Ectodermal cell (in vitro differentiated cells): ENCODE measurements around the gene GPC6.
"Not testable (repeated sequence)": the region's sequence is repeated elsewhere in the genome, so short reads cannot be mapped to it uniquely, and the experiment has no call there.

Source experiments
- H3K27ac ChIP-seq: 2 replicates; pipeline ENCODE4 v1.7.0; 2013; ENCODE audit warnings: mild to moderate bottlenecking, low read depth, low read length; ENCODE audit not compliant: insufficient read depth, poor library complexity, severe bottlenecking
- H3K27me3 ChIP-seq: 2 replicates; pipeline ENCODE4 v1.7.0; 2013; ENCODE audit warnings: mild to moderate bottlenecking, low read length; ENCODE audit not compliant: insufficient read depth, control insufficient read depth, poor library complexity, severe bottlenecking
- H3K36me3 ChIP-seq: one replicate; pipeline ENCODE4 v1.7.0; 2013; ENCODE audit warnings: low read length; ENCODE audit not compliant: control insufficient read depth, insufficient read depth
- H3K4me1 ChIP-seq: one replicate; pipeline ENCODE4 v1.7.0; 2013; ENCODE audit warnings: low read length; ENCODE audit not compliant: control insufficient read depth, insufficient read depth
- H3K4me3 ChIP-seq: 2 replicates; pipeline ENCODE4 v1.7.0; 2013; ENCODE audit warnings: low read depth, low read length, control low read depth; ENCODE audit not compliant: insufficient read depth
- H3K9me3 ChIP-seq: 2 replicates; pipeline ENCODE4 v1.7.0; 2013; ENCODE audit warnings: mild to moderate bottlenecking, low read length, moderate library complexity; ENCODE audit not compliant: control insufficient read depth
- WGBS, 2 experiments: methylation state at CpG; one replicate each; pipeline ENCODE4 v1.1.7; 2013; ENCODE audit warnings: missing lambda C conversion rate in 2 of 2; 5-methylcytosine and 5-hydroxymethylcytosine counted together

GPC6 gene

GRCh38 chr13:94291631-94292322 is 1065.2 kb downstream of the GPC6 start:
- WGBS, 2 experiments, result 96 to 99% methylated on average over 5 of the region's 5 CpGs
- H3K4me1 ChIP-seq, result no peaks in the 10 kb centered on the region
- no peaks in the 10 kb centered on the region for H3K9me3 ChIP-seq
- no peaks in the 10 kb centered on the region for H3K27me3 ChIP-seq
- no peaks in the 10 kb centered on the region for H3K36me3 ChIP-seq
- no peak overlapping the region for H3K4me3 ChIP-seq
- H3K27ac ChIP-seq, result no peak overlapping the region

GRCh38 chr13:94292323-94292640 is 1065.7 kb downstream of the GPC6 start:
- Histone ChIP-seq H3K9me3 (no peaks in the 10 kb centered on the region), H3K27me3 (no peaks in the 10 kb centered on the region), H3K4me1 (no peaks in the 10 kb centered on the region), H3K27ac (no peak overlapping the region), H3K36me3 (no peaks in the 10 kb centered on the region), H3K4me3 (no peak overlapping the region)
- 71 to 100% methylated on average over 1 of the region's 1 CpG for WGBS, 2 experiments

- no peaks in the 10 kb centered on the region for H3K4me1 ChIP-seq
- H3K9me3 ChIP-seq, result no peaks in the 10 kb centered on the region
- H3K27ac ChIP-seq, result no peak overlapping the region
- WGBS, 2 experiments, result 90 to 100% methylated on average over 2 of the region's 3 CpGs
- no peaks in the 10 kb centered on the region for H3K27me3 ChIP-seq
- H3K36me3 ChIP-seq, result no peaks in the 10 kb centered on the region
- H3K4me3 ChIP-seq, result no peak overlapping the region
Measured at GRCh38 chr13:94296471-94296870, 1069.9 kb downstream of the GPC6 start.

- Histone ChIP-seq H3K4me1 (no peaks in the 10 kb centered on the region), H3K27ac (no peak overlapping the region), H3K27me3 (no peaks in the 10 kb centered on the region), H3K36me3 (no peaks in the 10 kb centered on the region), H3K9me3 (no peaks in the 10 kb centered on the region), H3K4me3 (no peak overlapping the region)
- 90 to 93% methylated on average over 4 of the region's 4 CpGs for WGBS, 2 experiments
Measured at GRCh38 chr13:94298346-94298745, 1071.7 kb downstream of the GPC6 start.

GRCh38 chr13:94300401-94300800 is 1073.8 kb downstream of the GPC6 start:
- WGBS, 2 experiments, result 84 to 87% methylated on average over 4 of the region's 4 CpGs
- H3K36me3 ChIP-seq, result no peaks in the 10 kb centered on the region
- peaks cover 6% of the 10 kb centered on the region for H3K4me1 ChIP-seq

GRCh38 chr13:94301487-94301886 is 1074.9 kb downstream of the GPC6 start:
- H3K27ac ChIP-seq, result no peak overlapping the region
- WGBS, 2 experiments, result 57 to 94% methylated on average over 1 of the region's 1 CpG

More at GRCh38 chr13:94300401-94300800, 1073.8 kb downstream of the GPC6 start:
- no peaks in the 10 kb centered on the region for H3K27me3 ChIP-seq
- no peak overlapping the region for H3K4me3 ChIP-seq
- H3K27ac ChIP-seq, result no peak overlapping the region
- H3K9me3 ChIP-seq, result no peaks in the 10 kb centered on the region

GRCh38 chr13:94302847-94303565 is 1076.4 kb downstream of the GPC6 start:
- H3K4me3 ChIP-seq, H3K36me3 ChIP-seq, H3K4me1 ChIP-seq, H3K27ac ChIP-seq, H3K9me3 ChIP-seq, H3K27me3 ChIP-seq: not testable (repeated sequence)
- 91 to 94% methylated on average over 20 of the region's 20 CpGs for WGBS, 2 experiments

More at GRCh38 chr13:94301487-94301886, 1074.9 kb downstream of the GPC6 start:
- H3K27me3 ChIP-seq, result no peaks in the 10 kb centered on the region
- H3K4me1 ChIP-seq, result peaks cover 6% of the 10 kb centered on the region
- H3K36me3 ChIP-seq, result no peaks in the 10 kb centered on the region
- no peaks in the 10 kb centered on the region for H3K9me3 ChIP-seq
- no peak overlapping the region for H3K4me3 ChIP-seq

- Histone ChIP-seq H3K27ac (no peak overlapping the region), H3K4me3 (no peak overlapping the region), H3K27me3 (no peaks in the 10 kb centered on the region), H3K4me1 (peaks cover 6% of the 10 kb centered on the region), H3K9me3 (no peaks in the 10 kb centered on the region), H3K36me3 (no peaks in the 10 kb centered on the region)
- WGBS, 2 experiments, result 30 to 40% methylated on average over 4 to 7 of the region's 7 CpGs
Measured at GRCh38 chr13:94303644-94304174, 1077.1 kb downstream of the GPC6 start.

GRCh38 chr13:94305033-94305432 is 1078.4 kb downstream of the GPC6 start:
- 100% methylated on average over 2 of the region's 2 CpGs; no CpG with 5 or more reads in 1 of the 2 experiments for WGBS, 2 experiments

GRCh38 chr13:94305463-94305862 is 1078.9 kb downstream of the GPC6 start:
- Histone ChIP-seq H3K27ac (no peak overlapping the region), H3K4me1 (peaks cover 6% of the 10 kb centered on the region), H3K27me3 (no peaks in the 10 kb centered on the region), H3K4me3 (no peak overlapping the region), H3K36me3 (no peaks in the 10 kb centered on the region), H3K9me3 (no peaks in the 10 kb centered on the region)
- 80 to 100% methylated on average over 1 of the region's 1 CpG for WGBS, 2 experiments

More at GRCh38 chr13:94305033-94305432, 1078.4 kb downstream of the GPC6 start:
- Histone ChIP-seq H3K4me1 (peaks cover 6% of the 10 kb centered on the region), H3K9me3 (no peaks in the 10 kb centered on the region), H3K27ac (no peak overlapping the region), H3K27me3 (no peaks in the 10 kb centered on the region), H3K36me3 (no peaks in the 10 kb centered on the region), H3K4me3 (no peak overlapping the region)
